ENCODE data around the gene XCL2.
"Not testable (repeated sequence)": the region's sequence is repeated elsewhere in the genome, so short reads cannot be mapped to it uniquely, and the experiment has no call there.

DNA sequence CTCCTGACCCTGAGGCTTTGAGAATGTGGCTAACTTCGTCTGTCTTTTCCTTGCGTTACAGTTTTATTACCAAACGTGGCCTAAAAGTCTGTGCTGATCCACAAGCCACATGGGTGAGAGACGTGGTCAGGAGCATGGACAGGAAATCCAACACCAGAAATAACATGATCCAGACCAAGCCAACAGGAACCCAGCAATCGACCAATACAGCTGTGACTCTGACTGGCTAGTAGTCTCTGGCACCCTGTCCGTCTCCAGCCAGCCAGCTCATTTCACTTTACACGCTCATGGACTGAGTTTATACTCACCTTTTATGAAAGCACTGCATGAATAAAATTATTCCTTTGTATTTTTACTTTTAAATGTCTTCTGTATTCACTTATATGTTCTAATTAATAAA lies 37.2 kb upstream of the XCL2 start:
- not testable (repeated sequence) for TF ChIP-seq POLR2A (IDR thresholded peaks at IDR 0.05)
- TF ChIP-seq, protein P1, sequence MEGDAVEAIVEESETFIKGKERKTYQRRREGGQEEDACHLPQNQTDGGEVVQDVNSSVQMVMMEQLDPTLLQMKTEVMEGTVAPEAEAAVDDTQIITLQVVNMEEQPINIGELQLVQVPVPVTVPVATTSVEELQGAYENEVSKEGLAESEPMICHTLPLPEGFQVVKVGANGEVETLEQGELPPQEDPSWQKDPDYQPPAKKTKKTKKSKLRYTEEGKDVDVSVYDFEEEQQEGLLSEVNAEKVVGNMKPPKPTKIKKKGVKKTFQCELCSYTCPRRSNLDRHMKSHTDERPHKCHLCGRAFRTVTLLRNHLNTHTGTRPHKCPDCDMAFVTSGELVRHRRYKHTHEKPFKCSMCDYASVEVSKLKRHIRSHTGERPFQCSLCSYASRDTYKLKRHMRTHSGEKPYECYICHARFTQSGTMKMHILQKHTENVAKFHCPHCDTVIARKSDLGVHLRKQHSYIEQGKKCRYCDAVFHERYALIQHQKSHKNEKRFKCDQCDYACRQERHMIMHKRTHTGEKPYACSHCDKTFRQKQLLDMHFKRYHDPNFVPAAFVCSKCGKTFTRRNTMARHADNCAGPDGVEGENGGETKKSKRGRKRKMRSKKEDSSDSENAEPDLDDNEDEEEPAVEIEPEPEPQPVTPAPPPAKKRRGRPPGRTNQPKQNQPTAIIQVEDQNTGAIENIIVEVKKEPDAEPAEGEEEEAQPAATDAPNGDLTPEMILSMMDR (IDR thresholded peaks at IDR 0.05), result not testable (repeated sequence)

All from uterus (tissue), 2 donors.